Panc1 (cell line): Measurements from ENCODE around the gene PLA1A. TPM values are rescaled to one million over a fixed set of nuclear protein-coding genes. Genes with fewer than 3 reads are reported as not detected.

Source experiments
- ATAC-seq: fragments of 200-7000 bp; cut with Tn5 transposase; 2 replicates; pipeline ENCODE4 v1.9.1; 2020; ENCODE audit warnings: mild to moderate bottlenecking, moderate library complexity
- BruUV-seq: library from RNA; stranded (reverse); fragments of 400-500 nt; replicated peaks from 2 replicates; lab custom pipeline; 2021; lab: Mats Ljungman, UMichigan
- CTCF ChIA-PET: fragments of 300-600 bp; sonication (Branson Sonifier 250); formaldehyde crosslinking; loops from one replicate; lab custom pipeline; 2022; ENCODE audit warnings: antibody characterized with exemption; lab: Charles Lee
- POLR2A ChIA-PET: fragments of 300-600 bp; sonication (Branson Sonifier 250); formaldehyde crosslinking; loops from one replicate; lab custom pipeline; 2022; ENCODE audit warnings: antibody characterized with exemption; lab: Charles Lee
- DNase-seq: peaks from one replicate; pipeline ENCODE4 v3.0.0-alpha.2; 2010; ENCODE audit warnings: low read depth, low spot score
- H3K27ac ChIP-seq: 2 replicates; pipeline ENCODE4 v1.5.1; 2011; ENCODE audit warnings: mild to moderate bottlenecking, low read length, inconsistent platforms
- H3K27me3 ChIP-seq: fragments of 200-500 bp; sonication (Bioruptor generic); 2 replicates; pipeline ENCODE4 v1.6.0; 2014; ENCODE audit warnings: low read length, inconsistent platforms; ENCODE audit not compliant: control insufficient read depth, insufficient read depth
- H3K36me3 ChIP-seq: fragments of 200-500 bp; sonication (Bioruptor generic); 2 replicates; pipeline ENCODE4 v1.5.1; 2014; ENCODE audit warnings: inconsistent platforms, mild to moderate bottlenecking, low read length, moderate library complexity; ENCODE audit not compliant: control insufficient read depth, insufficient read depth
- H3K4me1 ChIP-seq: 2 replicates; pipeline ENCODE4 v1.5.1; 2011; ENCODE audit warnings: inconsistent platforms, mild to moderate bottlenecking, low read length, moderate library complexity; ENCODE audit not compliant: control insufficient read depth, insufficient read depth
- H3K4me3 ChIP-seq, 2 experiments: 2 replicates each; pipeline ENCODE4 v1.5.1; 2011 to 2012; ENCODE audit warnings: low read depth in 2 of 2, low read length in 2 of 2, mild to moderate bottlenecking in 2 of 2, inconsistent platforms in 1 of 2, moderate library complexity in 1 of 2
- H3K9me3 ChIP-seq: fragments of 200-500 bp; sonication (Bioruptor generic); 2 replicates; pipeline ENCODE4 v1.5.1; 2014; ENCODE audit warnings: low read depth, mild to moderate bottlenecking, inconsistent platforms, low read length, moderate library complexity; ENCODE audit not compliant: control insufficient read depth, insufficient read depth
- POLR2AphosphoS5 ChIP-seq: IDR thresholded peaks from 2 replicates; pipeline ENCODE4 v1.6.1; 2012; ENCODE audit warnings: mild to moderate bottlenecking, low read depth, low read length, moderate library complexity
- REST ChIP-seq, 2 experiments: IDR thresholded peaks; 2 replicates each; pipeline ENCODE4 v1.6.1; 2011 to 2012; ENCODE audit warnings: low read depth in 2 of 2, control low read depth in 1 of 2, low read length in 1 of 2, mild to moderate bottlenecking in 1 of 2, moderate library complexity in 1 of 2; ENCODE audit not compliant: insufficient read depth in 1 of 2
- SIN3A ChIP-seq: IDR thresholded peaks from 2 replicates; pipeline ENCODE4 v1.6.1; 2012; ENCODE audit warnings: low read depth, mild to moderate bottlenecking, low read length, moderate library complexity, borderline replicate concordance; ENCODE audit not compliant: insufficient read depth
- TCF7L2 ChIP-seq: IDR thresholded peaks from 2 replicates; pipeline ENCODE4 v1.6.1; 2011; ENCODE audit warnings: mild to moderate bottlenecking, low read depth, low read length, inconsistent platforms
- in situ Hi-C: cut with HindIII; loops from 2 replicates; pipeline ENCODE4 v1.10.0; 2016; ENCODE audit warnings: low sequenced_read_pairs, low pct_unique_long_range_greater_than_20kb
- intact Hi-C: fragments of 100-400 bp; cut with micrococcal nuclease; formaldehyde crosslinking; loops from one replicate; pipeline ENCODE4 v1.10.0; 2022; ENCODE audit not compliant: unreplicated experiment
- total RNA-seq: library from RNA; stranded (reverse); gene quantifications from one replicate; pipeline ENCODE4 v1.2.1, GENCODE V29; 2021; ENCODE audit not compliant: unreplicated experiment
- TF ChIP-seq, protein P1 (sequence below): fragments of 450-650 bp; IDR thresholded peaks from 2 replicates; pipeline ENCODE4 v1.5.1; 2017; ENCODE audit warnings: mild to moderate bottlenecking

PLA1A gene
- total RNA-seq, 1 experiment from 2014 or later = not detected

GRCh38 chr3:119569156-119569555, 28.5 kb upstream of the PLA1A start:
- intact Hi-C loops (loop anchor here (10.0 kb wide), 1 partner anchor 684 kb away; no protein-coding TSS in a partner anchor), in situ Hi-C loops (no loop called here)
- ChIA-PET CTCF (no interaction called here), POLR2A (no interaction called here)
- Histone ChIP-seq H3K36me3 (no peaks in the 10 kb centered on the region), H3K4me3 (no peak overlapping the region), H3K27ac (no peak overlapping the region), H3K27me3 (peaks cover 5% of the 10 kb centered on the region), H3K9me3 (no peaks in the 10 kb centered on the region), H3K4me1 (no peaks in the 10 kb centered on the region)
- DNase-seq = no peak
- TF ChIP-seq SIN3A (no peak), TCF7L2 (no peak), POLR2AphosphoS5 (no peak), REST (IDR thresholded peaks at IDR 0.05; ENCODE audit: insufficient read depth in 1 of 2, low read depth in 2 of 2, low read length in 1 of 2) (no peak)
- TF ChIP-seq, protein P1, sequence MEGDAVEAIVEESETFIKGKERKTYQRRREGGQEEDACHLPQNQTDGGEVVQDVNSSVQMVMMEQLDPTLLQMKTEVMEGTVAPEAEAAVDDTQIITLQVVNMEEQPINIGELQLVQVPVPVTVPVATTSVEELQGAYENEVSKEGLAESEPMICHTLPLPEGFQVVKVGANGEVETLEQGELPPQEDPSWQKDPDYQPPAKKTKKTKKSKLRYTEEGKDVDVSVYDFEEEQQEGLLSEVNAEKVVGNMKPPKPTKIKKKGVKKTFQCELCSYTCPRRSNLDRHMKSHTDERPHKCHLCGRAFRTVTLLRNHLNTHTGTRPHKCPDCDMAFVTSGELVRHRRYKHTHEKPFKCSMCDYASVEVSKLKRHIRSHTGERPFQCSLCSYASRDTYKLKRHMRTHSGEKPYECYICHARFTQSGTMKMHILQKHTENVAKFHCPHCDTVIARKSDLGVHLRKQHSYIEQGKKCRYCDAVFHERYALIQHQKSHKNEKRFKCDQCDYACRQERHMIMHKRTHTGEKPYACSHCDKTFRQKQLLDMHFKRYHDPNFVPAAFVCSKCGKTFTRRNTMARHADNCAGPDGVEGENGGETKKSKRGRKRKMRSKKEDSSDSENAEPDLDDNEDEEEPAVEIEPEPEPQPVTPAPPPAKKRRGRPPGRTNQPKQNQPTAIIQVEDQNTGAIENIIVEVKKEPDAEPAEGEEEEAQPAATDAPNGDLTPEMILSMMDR = no peak
- no TSS peak for BruUV-seq
- no peak for ATAC-seq

DNA sequence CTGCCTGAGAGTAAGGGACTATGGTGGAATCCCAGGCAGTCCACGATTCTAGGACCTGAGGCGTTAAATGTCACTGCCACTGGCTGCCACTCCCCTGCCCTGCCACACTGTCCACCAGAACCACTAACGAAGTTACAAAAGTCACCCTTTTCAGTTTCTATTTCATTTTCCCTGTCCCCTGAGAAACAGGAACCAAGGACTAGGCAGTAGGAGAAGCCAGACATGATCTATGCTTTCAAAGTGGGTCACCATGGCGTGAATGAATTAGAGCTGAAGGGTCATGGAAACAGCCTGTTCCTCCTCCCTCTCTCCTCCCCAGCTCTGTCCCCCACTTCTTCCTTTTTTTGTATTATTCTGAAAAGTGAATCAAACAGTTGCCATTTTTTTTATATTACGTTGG, 27.5 kb upstream of the PLA1A start:
- H3K4me1 ChIP-seq = no peaks in the 10 kb centered on the region
- ChIA-PET CTCF (no interaction called here), POLR2A (no interaction called here)
- ATAC-seq (no peak), DNase-seq (no peak)
- H3K27me3 ChIP-seq = peaks cover 5% of the 10 kb centered on the region
- no peak overlapping the region for H3K27ac ChIP-seq
- BruUV-seq = no TSS peak
- intact Hi-C loops (no loop called here), in situ Hi-C loops (no loop called here)
- no peak overlapping the region for H3K4me3 ChIP-seq
- no peaks in the 10 kb centered on the region for H3K36me3 ChIP-seq
- no peaks in the 10 kb centered on the region for H3K9me3 ChIP-seq
- TF ChIP-seq, protein P1 = no peak
- TF ChIP-seq POLR2AphosphoS5 (no peak), SIN3A (no peak), TCF7L2 (no peak), REST (IDR thresholded peaks at IDR 0.05; ENCODE audit: insufficient read depth in 1 of 2, low read depth in 2 of 2, low read length in 1 of 2) (no peak)
